SK-N-SH (cell line): ENCODE measurements around the gene RPS27A.

ENCODE experiments used
- EP300 ChIP-seq, 2 experiments: IDR thresholded peaks; 2 replicates each; pipeline versions ENCODE4 v1.4.0 to v1.6.1; 2012; ENCODE audit warnings: borderline replicate concordance in 1 of 2, low read depth in 1 of 2, low read length in 1 of 2
- EZH2phosphoT487 ChIP-seq: fragments of 200-600 bp; sonication (generic); IDR thresholded peaks from 2 replicates; pipeline ENCODE4 v1.6.1; 2017; ENCODE audit warnings: low read depth, mixed run types, mild to moderate bottlenecking, antibody characterized with exemption, moderate library complexity, borderline replicate concordance
- FOSL2 ChIP-seq: IDR thresholded peaks from 2 replicates; pipeline ENCODE4 v1.4.0; 2012; ENCODE audit warnings: low read depth, mild to moderate bottlenecking, moderate library complexity, borderline replicate concordance
- FOXM1 ChIP-seq: IDR thresholded peaks from 2 replicates; pipeline ENCODE4 v1.4.0; 2012; ENCODE audit warnings: low read depth, mild to moderate bottlenecking
- GABPA ChIP-seq: IDR thresholded peaks from 2 replicates; pipeline ENCODE4 v1.4.0; 2012; ENCODE audit warnings: low read depth, mild to moderate bottlenecking
- POLR2AphosphoS5 ChIP-seq: IDR thresholded peaks from 2 replicates; pipeline ENCODE4 v1.6.1; 2012; ENCODE audit warnings: low read depth, low read length
- RAD21 ChIP-seq: IDR thresholded peaks from 2 replicates; pipeline ENCODE4 v1.6.1; 2012; ENCODE audit warnings: mild to moderate bottlenecking, low read length
- RCOR1 ChIP-seq: fragments of 150-350 bp; IDR thresholded peaks from 2 replicates; pipeline ENCODE4 v1.6.1; 2017; ENCODE audit warnings: antibody characterized with exemption, low read length
- SMC3 ChIP-seq: IDR thresholded peaks from 2 replicates; pipeline ENCODE4 v1.6.1; 2012; ENCODE audit warnings: low read depth, low read length, improper control_type of control experiment
- TCF12 ChIP-seq: IDR thresholded peaks from 2 replicates; pipeline ENCODE4 v1.4.0; 2012
- TF ChIP-seq, protein P1 (sequence below): fragments of 200-600 bp; sonication (generic); IDR thresholded peaks from 2 replicates; pipeline ENCODE4 v1.6.1; 2017; ENCODE audit warnings: antibody characterized with exemption, mild to moderate bottlenecking, moderate library complexity
- TF ChIP-seq, protein P2 (sequence below): IDR thresholded peaks from 2 replicates; pipeline ENCODE4 v1.6.1; 2012; ENCODE audit warnings: mild to moderate bottlenecking, low read depth, low read length, moderate library complexity
- TF ChIP-seq, protein P3 (sequence below): IDR thresholded peaks from 2 replicates; pipeline ENCODE4 v1.4.0; 2012; ENCODE audit warnings: low read depth, borderline replicate concordance

DNA sequence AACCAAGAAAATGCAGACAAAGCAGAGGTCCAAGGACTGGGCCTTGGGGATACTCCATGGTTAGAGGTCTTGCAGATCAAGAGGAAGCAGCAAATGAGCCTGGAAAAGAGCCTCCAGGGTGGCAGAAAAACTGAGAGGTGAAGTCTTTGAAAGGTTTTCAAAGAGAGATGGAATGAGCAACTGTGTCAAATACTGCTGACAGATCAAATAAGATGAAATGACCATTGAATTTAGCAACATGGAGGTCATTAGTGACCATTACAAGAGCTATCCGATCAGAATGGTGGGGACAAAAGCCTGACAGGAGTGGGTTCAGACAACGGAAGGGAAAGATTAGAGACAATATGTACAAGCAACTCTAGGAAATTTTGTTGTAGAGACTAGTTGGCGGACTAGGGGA, 1.9 kb upstream of the RPS27A start:
- no peak for TF ChIP-seq RCOR1
- TF ChIP-seq, protein P1, sequence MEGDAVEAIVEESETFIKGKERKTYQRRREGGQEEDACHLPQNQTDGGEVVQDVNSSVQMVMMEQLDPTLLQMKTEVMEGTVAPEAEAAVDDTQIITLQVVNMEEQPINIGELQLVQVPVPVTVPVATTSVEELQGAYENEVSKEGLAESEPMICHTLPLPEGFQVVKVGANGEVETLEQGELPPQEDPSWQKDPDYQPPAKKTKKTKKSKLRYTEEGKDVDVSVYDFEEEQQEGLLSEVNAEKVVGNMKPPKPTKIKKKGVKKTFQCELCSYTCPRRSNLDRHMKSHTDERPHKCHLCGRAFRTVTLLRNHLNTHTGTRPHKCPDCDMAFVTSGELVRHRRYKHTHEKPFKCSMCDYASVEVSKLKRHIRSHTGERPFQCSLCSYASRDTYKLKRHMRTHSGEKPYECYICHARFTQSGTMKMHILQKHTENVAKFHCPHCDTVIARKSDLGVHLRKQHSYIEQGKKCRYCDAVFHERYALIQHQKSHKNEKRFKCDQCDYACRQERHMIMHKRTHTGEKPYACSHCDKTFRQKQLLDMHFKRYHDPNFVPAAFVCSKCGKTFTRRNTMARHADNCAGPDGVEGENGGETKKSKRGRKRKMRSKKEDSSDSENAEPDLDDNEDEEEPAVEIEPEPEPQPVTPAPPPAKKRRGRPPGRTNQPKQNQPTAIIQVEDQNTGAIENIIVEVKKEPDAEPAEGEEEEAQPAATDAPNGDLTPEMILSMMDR = no peak
- no peak for TF ChIP-seq GABPA
- no peak for TF ChIP-seq RAD21
- no peak for TF ChIP-seq FOXM1
- TF ChIP-seq, protein P2, sequence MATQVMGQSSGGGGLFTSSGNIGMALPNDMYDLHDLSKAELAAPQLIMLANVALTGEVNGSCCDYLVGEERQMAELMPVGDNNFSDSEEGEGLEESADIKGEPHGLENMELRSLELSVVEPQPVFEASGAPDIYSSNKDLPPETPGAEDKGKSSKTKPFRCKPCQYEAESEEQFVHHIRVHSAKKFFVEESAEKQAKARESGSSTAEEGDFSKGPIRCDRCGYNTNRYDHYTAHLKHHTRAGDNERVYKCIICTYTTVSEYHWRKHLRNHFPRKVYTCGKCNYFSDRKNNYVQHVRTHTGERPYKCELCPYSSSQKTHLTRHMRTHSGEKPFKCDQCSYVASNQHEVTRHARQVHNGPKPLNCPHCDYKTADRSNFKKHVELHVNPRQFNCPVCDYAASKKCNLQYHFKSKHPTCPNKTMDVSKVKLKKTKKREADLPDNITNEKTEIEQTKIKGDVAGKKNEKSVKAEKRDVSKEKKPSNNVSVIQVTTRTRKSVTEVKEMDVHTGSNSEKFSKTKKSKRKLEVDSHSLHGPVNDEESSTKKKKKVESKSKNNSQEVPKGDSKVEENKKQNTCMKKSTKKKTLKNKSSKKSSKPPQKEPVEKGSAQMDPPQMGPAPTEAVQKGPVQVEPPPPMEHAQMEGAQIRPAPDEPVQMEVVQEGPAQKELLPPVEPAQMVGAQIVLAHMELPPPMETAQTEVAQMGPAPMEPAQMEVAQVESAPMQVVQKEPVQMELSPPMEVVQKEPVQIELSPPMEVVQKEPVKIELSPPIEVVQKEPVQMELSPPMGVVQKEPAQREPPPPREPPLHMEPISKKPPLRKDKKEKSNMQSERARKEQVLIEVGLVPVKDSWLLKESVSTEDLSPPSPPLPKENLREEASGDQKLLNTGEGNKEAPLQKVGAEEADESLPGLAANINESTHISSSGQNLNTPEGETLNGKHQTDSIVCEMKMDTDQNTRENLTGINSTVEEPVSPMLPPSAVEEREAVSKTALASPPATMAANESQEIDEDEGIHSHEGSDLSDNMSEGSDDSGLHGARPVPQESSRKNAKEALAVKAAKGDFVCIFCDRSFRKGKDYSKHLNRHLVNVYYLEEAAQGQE = no peak
- TF ChIP-seq POLR2AphosphoS5 = no peak
- TF ChIP-seq, protein P3, sequence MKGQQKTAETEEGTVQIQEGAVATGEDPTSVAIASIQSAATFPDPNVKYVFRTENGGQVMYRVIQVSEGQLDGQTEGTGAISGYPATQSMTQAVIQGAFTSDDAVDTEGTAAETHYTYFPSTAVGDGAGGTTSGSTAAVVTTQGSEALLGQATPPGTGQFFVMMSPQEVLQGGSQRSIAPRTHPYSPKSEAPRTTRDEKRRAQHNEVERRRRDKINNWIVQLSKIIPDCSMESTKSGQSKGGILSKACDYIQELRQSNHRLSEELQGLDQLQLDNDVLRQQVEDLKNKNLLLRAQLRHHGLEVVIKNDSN = no peak
- no peak for TF ChIP-seq TCF12
- TF ChIP-seq FOSL2 = no peak
- TF ChIP-seq EP300 (IDR thresholded peaks at IDR 0.05; ENCODE audit: borderline replicate concordance in 1 of 2, low read depth in 1 of 2, low read length in 1 of 2) = no peak
- no peak for TF ChIP-seq EZH2phosphoT487
- no peak for TF ChIP-seq SMC3
